Activated CD8-positive, alpha-beta memory T cell treated with anti-CD3 and anti-CD28 coated beads for 36 hours (primary cell): ENCODE data around the gene ADGRV1. TPM values are rescaled to one million over a fixed set of nuclear protein-coding genes. Genes with fewer than 3 reads are reported as not detected.

ENCODE experiments used
- CTCF ChIA-PET: fragments of 350-600 bp; sonication (Branson Sonifier 250); formaldehyde crosslinking; loops from one replicate; lab custom pipeline; 2021; ENCODE audit warnings: antibody characterized with exemption; lab: Charles Lee
- POLR2A ChIA-PET: fragments of 350-600 bp; sonication (Branson Sonifier 250); formaldehyde crosslinking; loops from one replicate; lab custom pipeline; 2021; ENCODE audit warnings: antibody characterized with exemption; lab: Charles Lee
- total RNA-seq, 2 experiments: library from RNA; stranded (reverse); gene quantifications; one replicate each; pipeline ENCODE4 v1.2.3, GENCODE V29; 2021

ADGRV1 gene
- total RNA-seq, 2 experiments from 2014 or later = 0.34 TPM; not detected in 1

GRCh38 chr5:90881626-90882150 is 323.1 kb downstream of the ADGRV1 start:
- ChIA-PET CTCF (no interaction called here), POLR2A (no interaction called here)

GRCh38 chr5:90882448-90882847 is 323.9 kb downstream of the ADGRV1 start:
- ChIA-PET POLR2A (no interaction called here), CTCF (no interaction called here)

- CTCF ChIA-PET = no interaction called here
- POLR2A ChIA-PET = no interaction called here
Observed at GRCh38 chr5:90885180-90885868, 326.7 kb downstream of the ADGRV1 start.

- CTCF ChIA-PET = no interaction called here
- POLR2A ChIA-PET = no interaction called here
Observed at GRCh38 chr5:90886381-90886780, 327.8 kb downstream of the ADGRV1 start.

GRCh38 chr5:90888511-90889324 is 330.1 kb downstream of the ADGRV1 start:
- ChIA-PET POLR2A (no interaction called here), CTCF (no interaction called here)

GRCh38 chr5:90889325-90889600 is 330.7 kb downstream of the ADGRV1 start:
- CTCF ChIA-PET = no interaction called here
- POLR2A ChIA-PET = no interaction called here

- POLR2A ChIA-PET = no interaction called here
- CTCF ChIA-PET = no interaction called here
Observed at GRCh38 chr5:90890180-90890579, 331.6 kb downstream of the ADGRV1 start.

GRCh38 chr5:90894866-90895420 is 336.3 kb downstream of the ADGRV1 start:
- CTCF ChIA-PET = no interaction called here
- POLR2A ChIA-PET = no interaction called here

- ChIA-PET POLR2A (no interaction called here), CTCF (no interaction called here)
Observed at GRCh38 chr5:90897618-90898017, 339.0 kb downstream of the ADGRV1 start.

GRCh38 chr5:90898326-90899013 is 339.9 kb downstream of the ADGRV1 start:
- ChIA-PET CTCF (no interaction called here), POLR2A (no interaction called here)

GRCh38 chr5:90899014-90899604 is 340.5 kb downstream of the ADGRV1 start:
- POLR2A ChIA-PET = no interaction called here
- CTCF ChIA-PET = no interaction called here

- CTCF ChIA-PET = no interaction called here
- POLR2A ChIA-PET = no interaction called here
Observed at GRCh38 chr5:90901261-90901660, 342.7 kb downstream of the ADGRV1 start.

- POLR2A ChIA-PET = no interaction called here
Observed at GRCh38 chr5:90902170-90902569, 343.6 kb downstream of the ADGRV1 start.

GRCh38 chr5:90902651-90903386 is 344.2 kb downstream of the ADGRV1 start:
- POLR2A ChIA-PET = no interaction called here
- CTCF ChIA-PET = no interaction called here

More at GRCh38 chr5:90902170-90902569, 343.6 kb downstream of the ADGRV1 start:
- CTCF ChIA-PET = no interaction called here

GRCh38 chr5:90909101-90909503 is 350.5 kb downstream of the ADGRV1 start:
- ChIA-PET CTCF (no interaction called here), POLR2A (no interaction called here)

GRCh38 chr5:90909940-90910339 is 351.3 kb downstream of the ADGRV1 start:
- POLR2A ChIA-PET = no interaction called here
- CTCF ChIA-PET = no interaction called here

GRCh38 chr5:90911169-90911568 is 352.6 kb downstream of the ADGRV1 start:
- ChIA-PET CTCF (no interaction called here), POLR2A (no interaction called here)

- ChIA-PET CTCF (interaction anchor here (0.5 kb wide), 1 partner anchor 256 kb away, joined by 4 read pairs; no protein-coding TSS in a partner anchor), POLR2A (no interaction called here)
Observed at GRCh38 chr5:90912476-90912875, 353.9 kb downstream of the ADGRV1 start.

- CTCF ChIA-PET = no interaction called here
Observed at GRCh38 chr5:90915393-90915792, 356.8 kb downstream of the ADGRV1 start.

More at GRCh38 chr5:90915393-90915792, 356.8 kb downstream of the ADGRV1 start:
- POLR2A ChIA-PET = no interaction called here
